ENCODE data around the gene PI4KA.
A peak's percentile ranks its signal among the peaks of the same experiment; 100 is the strongest.
"Not testable (repeated sequence)": the region's sequence is repeated elsewhere in the genome, so short reads cannot be mapped to it uniquely, and the experiment has no call there.

Gene PI4KA

GRCh38 chr22:20720692-20721408 is 137.8 kb downstream of the PI4KA start:
- TF ChIP-seq, protein P1, sequence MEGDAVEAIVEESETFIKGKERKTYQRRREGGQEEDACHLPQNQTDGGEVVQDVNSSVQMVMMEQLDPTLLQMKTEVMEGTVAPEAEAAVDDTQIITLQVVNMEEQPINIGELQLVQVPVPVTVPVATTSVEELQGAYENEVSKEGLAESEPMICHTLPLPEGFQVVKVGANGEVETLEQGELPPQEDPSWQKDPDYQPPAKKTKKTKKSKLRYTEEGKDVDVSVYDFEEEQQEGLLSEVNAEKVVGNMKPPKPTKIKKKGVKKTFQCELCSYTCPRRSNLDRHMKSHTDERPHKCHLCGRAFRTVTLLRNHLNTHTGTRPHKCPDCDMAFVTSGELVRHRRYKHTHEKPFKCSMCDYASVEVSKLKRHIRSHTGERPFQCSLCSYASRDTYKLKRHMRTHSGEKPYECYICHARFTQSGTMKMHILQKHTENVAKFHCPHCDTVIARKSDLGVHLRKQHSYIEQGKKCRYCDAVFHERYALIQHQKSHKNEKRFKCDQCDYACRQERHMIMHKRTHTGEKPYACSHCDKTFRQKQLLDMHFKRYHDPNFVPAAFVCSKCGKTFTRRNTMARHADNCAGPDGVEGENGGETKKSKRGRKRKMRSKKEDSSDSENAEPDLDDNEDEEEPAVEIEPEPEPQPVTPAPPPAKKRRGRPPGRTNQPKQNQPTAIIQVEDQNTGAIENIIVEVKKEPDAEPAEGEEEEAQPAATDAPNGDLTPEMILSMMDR (IDR thresholded peaks at IDR 0.05; ENCODE audit: insufficient read depth, low read depth, low read length, missing control alignments) = no peak
- no peak for DNase-seq (ENCODE audit: low read depth)
- H3K4me3 ChIP-seq (ENCODE audit: low read depth, low read length) = no peak overlapping the region

- not testable (repeated sequence) for DNase-seq (ENCODE audit: low read depth); H3K4me3 ChIP-seq (ENCODE audit: low read depth, low read length)
Measured at GRCh38 chr22:20718727-20719126, 139.9 kb downstream of the PI4KA start.

- H3K4me3 ChIP-seq (ENCODE audit: low read depth, low read length) = not testable (repeated sequence)
Measured at GRCh38 chr22:20717981-20718380, 140.6 kb downstream of the PI4KA start.

DNA sequence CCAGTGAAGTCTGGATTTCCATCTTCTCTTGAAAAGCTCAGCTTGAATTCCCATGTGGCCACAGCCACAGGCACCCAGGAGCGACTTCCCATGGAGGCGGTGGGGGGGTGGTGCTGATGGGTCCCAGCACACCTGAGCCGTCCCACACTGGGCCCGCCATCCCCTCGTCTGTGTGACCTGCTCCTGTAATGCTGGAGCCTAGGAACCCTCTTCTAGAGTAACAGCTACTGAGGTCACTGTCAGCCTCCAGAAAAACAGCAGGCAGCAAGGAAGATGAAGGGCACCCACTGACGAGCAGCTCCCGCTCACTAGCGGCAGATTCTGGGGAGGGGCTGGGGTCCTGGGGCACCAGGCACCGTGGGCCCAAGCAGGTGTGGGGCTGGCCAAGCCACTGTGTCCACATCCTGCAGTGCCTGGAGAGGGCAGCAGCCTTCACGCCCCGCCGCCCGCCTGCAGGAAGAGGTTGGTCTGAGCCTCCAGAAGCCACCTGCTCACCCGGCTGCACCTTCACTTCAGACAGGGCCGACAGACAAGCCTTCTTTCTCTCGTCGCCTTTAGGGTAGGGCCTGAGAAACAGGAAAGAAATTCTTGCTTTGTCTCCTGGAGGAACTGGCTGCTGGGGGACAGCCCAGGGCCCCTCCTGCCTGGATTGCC is 141.3 kb downstream of the PI4KA start:
- not testable (repeated sequence) for H3K4me3 ChIP-seq (ENCODE audit: low read depth, low read length); DNase-seq (ENCODE audit: low read depth)

More at GRCh38 chr22:20717981-20718380, 140.6 kb downstream of the PI4KA start:
- not testable (repeated sequence) for DNase-seq (ENCODE audit: low read depth)

DNA sequence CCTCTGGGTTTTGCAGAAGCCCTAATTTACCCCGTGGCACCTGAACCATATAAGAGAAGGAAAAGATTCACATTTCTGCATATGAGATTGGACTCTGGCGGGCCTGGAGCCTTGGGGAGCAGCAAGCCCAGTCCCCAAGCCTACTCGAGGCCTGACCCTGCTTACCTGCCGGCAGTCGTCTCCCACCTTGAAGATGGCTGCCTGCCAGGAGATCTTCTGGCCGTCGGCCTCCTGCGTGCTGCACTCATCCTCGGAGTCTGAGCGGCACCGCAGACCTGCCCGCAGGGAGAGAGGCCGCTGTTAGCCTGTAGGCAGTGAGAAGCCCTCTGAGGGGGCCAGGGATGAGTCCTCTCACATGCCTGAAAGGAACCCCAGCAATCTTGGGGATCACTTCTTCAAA is 145.5 kb downstream of the PI4KA start:
- not testable (repeated sequence) for DNase-seq (ENCODE audit: low read depth); H3K4me3 ChIP-seq (ENCODE audit: low read depth, low read length)

GRCh38 chr22:20709966-20710365 is 148.6 kb downstream of the PI4KA start:
- H3K4me3 ChIP-seq (ENCODE audit: low read depth, low read length); DNase-seq (ENCODE audit: low read depth): not testable (repeated sequence)

- H3K4me3 ChIP-seq (ENCODE audit: low read depth, low read length); DNase-seq (ENCODE audit: low read depth): not testable (repeated sequence)
Measured at GRCh38 chr22:20707549-20708118, 151.0 kb downstream of the PI4KA start.

- H3K4me3 ChIP-seq (ENCODE audit: low read depth, low read length) = peak overlapping the region; percentile 26; the same call in 1 of the 2 replicates
- DNase-seq (ENCODE audit: low read depth) = not testable (repeated sequence)
Measured at GRCh38 chr22:20703816-20704609, 154.6 kb downstream of the PI4KA start.

GRCh38 chr22:20703414-20703806 is 155.2 kb downstream of the PI4KA start:
- H3K4me3 ChIP-seq (ENCODE audit: low read depth, low read length) = peak overlapping the region; percentile 27; the same call in 1 of the 2 replicates
- not testable (repeated sequence) for DNase-seq (ENCODE audit: low read depth)

DNA sequence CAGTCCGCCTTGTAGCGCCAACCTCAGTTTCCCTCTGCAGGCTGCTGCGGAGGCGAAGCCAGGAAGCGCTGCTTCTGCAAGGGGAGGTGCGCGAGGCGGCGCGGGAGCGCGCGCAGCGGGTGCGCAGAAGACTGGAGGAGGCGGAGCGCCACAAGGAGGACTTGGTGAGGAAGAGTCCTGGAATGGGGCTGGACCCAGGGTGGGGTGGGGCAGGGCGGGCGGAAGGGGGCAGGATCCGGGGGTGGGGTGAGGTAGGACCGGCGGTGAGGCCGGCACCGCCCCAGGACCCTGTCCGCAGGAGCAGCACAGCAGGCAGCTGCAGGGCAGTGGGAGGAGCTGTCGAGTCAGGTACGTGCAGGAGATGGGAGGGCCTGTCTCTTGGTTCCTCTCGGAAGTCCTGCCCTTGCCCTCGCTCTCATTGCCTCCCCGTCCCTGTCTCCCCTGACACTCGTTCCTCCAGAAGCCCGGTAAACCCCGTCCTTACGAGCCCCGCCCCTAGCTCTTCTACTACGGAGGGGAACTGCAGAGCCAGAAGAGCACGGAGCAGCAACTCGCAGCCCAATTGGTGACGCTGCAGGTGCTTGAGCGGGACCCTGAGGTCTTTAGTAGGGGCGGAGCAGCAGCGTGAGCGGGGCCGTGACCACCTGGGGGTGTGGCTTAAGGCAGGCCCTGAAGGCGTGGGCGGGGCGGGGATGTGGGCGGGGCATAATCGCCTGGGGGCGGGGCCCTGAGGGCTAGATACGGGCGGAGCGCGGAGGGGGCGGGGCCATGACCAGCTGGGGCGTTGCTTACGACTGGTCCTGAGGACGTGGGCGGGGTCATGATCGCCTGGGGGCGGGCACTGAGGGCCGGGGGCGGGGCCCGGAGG is 155.8 kb downstream of the PI4KA start:
- peak; percentile 97 for DNase-seq (ENCODE audit: low read depth)
- peak overlapping the region; percentile 61 for H3K4me3 ChIP-seq (ENCODE audit: low read depth, low read length)

- DNase-seq (ENCODE audit: low read depth) = not testable (repeated sequence)
- peak overlapping the region; percentile 61 for H3K4me3 ChIP-seq (ENCODE audit: low read depth, low read length)
Measured at GRCh38 chr22:20702175-20702545, 156.5 kb downstream of the PI4KA start.

DNA sequence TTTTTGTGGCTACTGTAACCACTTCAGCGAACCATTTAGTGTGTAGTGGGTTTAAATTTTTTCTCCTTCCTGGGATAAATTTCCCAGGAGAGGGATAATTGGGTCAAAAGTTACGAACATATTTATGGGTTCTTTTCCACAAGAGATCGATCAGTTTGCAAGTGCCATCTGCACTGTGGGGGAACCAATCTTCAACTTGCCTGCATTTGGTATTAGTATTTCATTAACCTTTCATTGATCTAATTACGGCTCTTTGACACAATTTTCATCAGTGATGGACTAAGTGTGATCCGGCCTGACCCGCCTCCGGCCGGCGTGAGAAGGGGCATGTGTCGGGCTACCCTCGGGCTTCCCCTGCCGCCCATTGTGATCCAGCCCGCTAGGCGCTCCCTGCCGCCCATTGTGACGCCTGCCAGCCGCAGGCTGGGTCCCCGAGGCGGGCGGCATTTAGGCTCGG is 156.9 kb downstream of the PI4KA start:
- peak overlapping the region; percentile 61 for H3K4me3 ChIP-seq (ENCODE audit: low read depth, low read length)
- DNase-seq (ENCODE audit: low read depth) = not testable (repeated sequence)

GRCh38 chr22:20700347-20700746 is 158.3 kb downstream of the PI4KA start:
- not testable (repeated sequence) for DNase-seq (ENCODE audit: low read depth); H3K4me3 ChIP-seq (ENCODE audit: low read depth, low read length)

DNA sequence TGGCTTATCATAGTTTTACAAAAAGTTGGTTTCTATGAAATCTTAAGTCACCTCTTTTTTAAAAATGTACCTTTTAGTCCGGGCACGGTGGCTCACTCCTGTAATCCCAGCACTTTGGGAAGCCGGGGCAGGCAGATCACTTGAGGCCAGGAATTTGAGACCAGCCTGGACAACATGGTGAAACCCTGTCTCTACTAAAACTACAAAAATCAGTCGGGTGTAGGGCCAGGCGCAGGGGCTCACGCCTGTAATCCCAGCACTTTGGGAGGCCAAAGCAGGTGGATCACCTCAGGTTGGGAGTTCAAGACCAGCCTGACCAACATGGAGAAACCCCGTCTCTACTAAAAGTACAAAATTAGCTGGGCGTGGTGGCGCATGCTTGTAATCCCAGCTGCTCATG is 158.8 kb downstream of the PI4KA start:
- not testable (repeated sequence) for DNase-seq (ENCODE audit: low read depth); H3K4me3 ChIP-seq (ENCODE audit: low read depth, low read length)

All from GM12865 (cell line).